ENCODE results near the gene NDUFS6.

DNA sequence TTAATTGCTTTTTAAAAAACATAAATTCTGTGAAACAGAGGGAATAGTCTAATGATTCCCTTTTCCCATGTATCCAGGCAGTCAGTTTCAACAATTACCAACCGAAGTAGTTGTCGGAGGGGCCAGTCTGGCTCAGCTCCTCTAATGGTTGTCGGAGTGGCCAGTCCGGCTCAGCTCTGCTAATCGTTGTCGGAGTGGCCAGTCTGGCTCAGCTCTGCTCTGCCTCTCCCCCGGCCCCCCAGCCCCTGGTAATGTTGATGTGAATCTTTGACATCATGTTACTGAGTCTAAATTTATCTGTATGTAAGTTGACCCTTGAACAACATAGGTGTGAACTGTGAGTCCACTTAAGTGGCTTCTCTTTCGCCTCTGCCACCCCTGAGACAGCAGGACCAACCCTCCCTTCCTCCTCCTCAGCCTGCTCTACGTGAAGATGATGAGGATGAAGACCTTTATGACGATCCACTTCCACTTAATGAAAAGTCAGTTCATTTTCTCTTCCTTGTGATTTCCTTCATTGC lies 9.4 kb downstream of the NDUFS6 start:
- TF ChIP-seq, protein P1, sequence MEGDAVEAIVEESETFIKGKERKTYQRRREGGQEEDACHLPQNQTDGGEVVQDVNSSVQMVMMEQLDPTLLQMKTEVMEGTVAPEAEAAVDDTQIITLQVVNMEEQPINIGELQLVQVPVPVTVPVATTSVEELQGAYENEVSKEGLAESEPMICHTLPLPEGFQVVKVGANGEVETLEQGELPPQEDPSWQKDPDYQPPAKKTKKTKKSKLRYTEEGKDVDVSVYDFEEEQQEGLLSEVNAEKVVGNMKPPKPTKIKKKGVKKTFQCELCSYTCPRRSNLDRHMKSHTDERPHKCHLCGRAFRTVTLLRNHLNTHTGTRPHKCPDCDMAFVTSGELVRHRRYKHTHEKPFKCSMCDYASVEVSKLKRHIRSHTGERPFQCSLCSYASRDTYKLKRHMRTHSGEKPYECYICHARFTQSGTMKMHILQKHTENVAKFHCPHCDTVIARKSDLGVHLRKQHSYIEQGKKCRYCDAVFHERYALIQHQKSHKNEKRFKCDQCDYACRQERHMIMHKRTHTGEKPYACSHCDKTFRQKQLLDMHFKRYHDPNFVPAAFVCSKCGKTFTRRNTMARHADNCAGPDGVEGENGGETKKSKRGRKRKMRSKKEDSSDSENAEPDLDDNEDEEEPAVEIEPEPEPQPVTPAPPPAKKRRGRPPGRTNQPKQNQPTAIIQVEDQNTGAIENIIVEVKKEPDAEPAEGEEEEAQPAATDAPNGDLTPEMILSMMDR (IDR thresholded peaks at IDR 0.05), result no peak
- no peak for TF ChIP-seq POLR2A (IDR thresholded peaks at IDR 0.05)
